GM12873 (cell line): ENCODE measurements around the gene SCFD2.

Experiments
- CTCF ChIP-seq: IDR thresholded peaks from 2 replicates; pipeline ENCODE4 v1.5.1; 2012; ENCODE audit warnings: low read depth, mild to moderate bottlenecking, moderate library complexity, low read length, control low read depth; ENCODE audit not compliant: insufficient read depth; ENCODE audit errors: missing control alignments

Gene SCFD2

GRCh38 chr4:52954560-52955170 lies 411.2 kb downstream of the SCFD2 start:
- no peak for TF ChIP-seq CTCF

GRCh38 chr4:52952540-52952939 lies 413.3 kb downstream of the SCFD2 start:
- TF ChIP-seq CTCF = no peak

- no peak for TF ChIP-seq CTCF
These were observed 414.8 kb downstream of the SCFD2 start for GRCh38 chr4:52951016-52951415.

- TF ChIP-seq CTCF = no peak
These were observed 415.6 kb downstream of the SCFD2 start for GRCh38 chr4:52950226-52950625.

GRCh38 chr4:52949336-52949735 lies 416.5 kb downstream of the SCFD2 start:
- TF ChIP-seq CTCF = no peak

- no peak for TF ChIP-seq CTCF
These were observed 417.8 kb downstream of the SCFD2 start for GRCh38 chr4:52948057-52948423.

- TF ChIP-seq CTCF = no peak
These were observed 418.3 kb downstream of the SCFD2 start for GRCh38 chr4:52947401-52948056.

GRCh38 chr4:52946855-52947254 lies 419.0 kb downstream of the SCFD2 start:
- no peak for TF ChIP-seq CTCF
